Upper lobe of left lung (tissue), 6 donors: ENCODE measurements around the gene CBFA2T3. TPM values are rescaled to one million over a fixed set of nuclear protein-coding genes. Genes with fewer than 3 reads are reported as not detected.
A peak's percentile ranks its signal among the peaks of the same experiment; 100 is the strongest.
"Not testable (repeated sequence)": the region's sequence is repeated elsewhere in the genome, so short reads cannot be mapped to it uniquely, and the experiment has no call there.

Source experiments
- ATAC-seq, 2 donors: fragments of 200-7000 bp; cut with Tn5 transposase; one replicate each; pipeline ENCODE4 v1.9.1; 2022; ENCODE audit warnings: mild to moderate bottlenecking in 2 of 2, moderate library complexity in 2 of 2; ENCODE audit not compliant: low FRiP score in 2 of 2
- DNase-seq, 2 donors: peaks; one replicate each; pipeline ENCODE4 v3.0.0-alpha.2; 2019 to 2020
- H3K27ac ChIP-seq, 4 donors: fragments of 200-600 bp; sonication (generic); one replicate each; pipeline ENCODE4 v1.5.1; 2016 to 2019
- H3K27me3 ChIP-seq, 4 donors: fragments of 200-600 bp; sonication (generic); one replicate each; pipeline ENCODE4 v1.5.1; 2017 to 2019
- H3K36me3 ChIP-seq, 4 donors: fragments of 200-600 bp; sonication (generic); one replicate each; pipeline ENCODE4 v1.5.1; 2016 to 2019
- H3K4me1 ChIP-seq, 4 donors: fragments of 200-600 bp; sonication (generic); one replicate each; pipeline ENCODE4 v1.5.1; 2018 to 2019
- H3K4me3 ChIP-seq, 4 donors: fragments of 200-600 bp; sonication (generic); one replicate each; pipeline ENCODE4 v1.5.1; 2017 to 2019; ENCODE audit warnings: mild to moderate bottlenecking in 2 of 4, moderate library complexity in 1 of 4
- H3K9me3 ChIP-seq, 4 donors: fragments of 200-600 bp; sonication (generic); one replicate each; pipeline ENCODE4 v1.5.1; 2018 to 2019
- EP300 ChIP-seq, 4 donors: sonication (generic); formaldehyde crosslinking; IDR thresholded peaks; one replicate each; pipeline ENCODE4 v1.5.1; 2017; ENCODE audit warnings: antibody characterized with exemption in 4 of 4, control low read depth in 2 of 4
- POLR2A ChIP-seq, 4 donors: fragments of 450-650 bp; IDR thresholded peaks; one replicate each; pipeline ENCODE4 v1.5.1; 2016 to 2017; ENCODE audit warnings: antibody characterized with exemption in 4 of 4, mild to moderate bottlenecking in 2 of 4
- POLR2AphosphoS5 ChIP-seq, 2 donors: sonication (generic); formaldehyde crosslinking; IDR thresholded peaks; one replicate each; pipeline ENCODE4 v1.5.1; 2017; ENCODE audit warnings: antibody characterized with exemption in 2 of 2
- WGBS, 2 donors: methylation state at CpG; one replicate each; pipeline ENCODE4 v1.1.5; 2017 to 2018; 5-methylcytosine and 5-hydroxymethylcytosine counted together
- total RNA-seq, 6 donors: library from RNA; depleted of rRNA in 4 of 6; stranded (reverse); fragments of >200 nt in 4 of 6; gene quantifications; one replicate each; pipeline versions ENCODE4 v1.1.0 to v1.2.1, GENCODE V29; 2016 to 2021
- TF ChIP-seq, protein P1 (sequence below), 6 experiments: fragments of 450-650 bp in 4 of 6; fragments of 200-600 bp in 2 of 6; sonication (generic) in 2 of 6; IDR thresholded peaks; one replicate each; pipeline ENCODE4 v1.5.1; 2016 to 2019; ENCODE audit warnings: antibody characterized with exemption in 6 of 6
- donor health status: DM: no; HTN: no; CAD: no; lungs with moderate emphysema.
- donor health status: DM: no; HTN: yes; CAD: no; lungs with severe emphysema.

Gene CBFA2T3
- total RNA-seq, 6 donors from 2014 or later, result 2.7 to 33.5 (median 15.2) TPM

GRCh38 chr16:89020068-89020924 is 43.3 kb upstream of the CBFA2T3 start:
- DNase-seq, result peak in 1 of 2 donors; percentile 47
- H3K4me3 ChIP-seq, result no peak overlapping the region
- peaks cover 0 to under 1% (median 0%) of the 10 kb centered on the region in 4 donors for H3K9me3 ChIP-seq
- no peak overlapping the region for H3K27ac ChIP-seq
- H3K27me3 ChIP-seq, result no peaks in the 10 kb centered on the region
- no peaks in the 10 kb centered on the region for H3K36me3 ChIP-seq
- H3K4me1 ChIP-seq, result no peaks in the 10 kb centered on the region
- 75 to 76% methylated on average over 6 to 20 of the region's 21 CpGs for WGBS, 2 donors
- TF ChIP-seq, protein P1, sequence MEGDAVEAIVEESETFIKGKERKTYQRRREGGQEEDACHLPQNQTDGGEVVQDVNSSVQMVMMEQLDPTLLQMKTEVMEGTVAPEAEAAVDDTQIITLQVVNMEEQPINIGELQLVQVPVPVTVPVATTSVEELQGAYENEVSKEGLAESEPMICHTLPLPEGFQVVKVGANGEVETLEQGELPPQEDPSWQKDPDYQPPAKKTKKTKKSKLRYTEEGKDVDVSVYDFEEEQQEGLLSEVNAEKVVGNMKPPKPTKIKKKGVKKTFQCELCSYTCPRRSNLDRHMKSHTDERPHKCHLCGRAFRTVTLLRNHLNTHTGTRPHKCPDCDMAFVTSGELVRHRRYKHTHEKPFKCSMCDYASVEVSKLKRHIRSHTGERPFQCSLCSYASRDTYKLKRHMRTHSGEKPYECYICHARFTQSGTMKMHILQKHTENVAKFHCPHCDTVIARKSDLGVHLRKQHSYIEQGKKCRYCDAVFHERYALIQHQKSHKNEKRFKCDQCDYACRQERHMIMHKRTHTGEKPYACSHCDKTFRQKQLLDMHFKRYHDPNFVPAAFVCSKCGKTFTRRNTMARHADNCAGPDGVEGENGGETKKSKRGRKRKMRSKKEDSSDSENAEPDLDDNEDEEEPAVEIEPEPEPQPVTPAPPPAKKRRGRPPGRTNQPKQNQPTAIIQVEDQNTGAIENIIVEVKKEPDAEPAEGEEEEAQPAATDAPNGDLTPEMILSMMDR (IDR thresholded peaks at IDR 0.05), result no peak
- ATAC-seq, result no peak

GRCh38 chr16:89019511-89019910 is 42.5 kb upstream of the CBFA2T3 start:
- peak in 1 of 2 donors; percentile 63 for DNase-seq
- H3K4me3 ChIP-seq, result no peak overlapping the region
- H3K9me3 ChIP-seq, result no peaks in the 10 kb centered on the region
- no peak overlapping the region for H3K27ac ChIP-seq
- no peak for TF ChIP-seq POLR2AphosphoS5 (IDR thresholded peaks at IDR 0.05)
- TF ChIP-seq, protein P1 (IDR thresholded peaks at IDR 0.05), result no peak
- TF ChIP-seq EP300 (IDR thresholded peaks at IDR 0.05), result no peak
- TF ChIP-seq POLR2A (IDR thresholded peaks at IDR 0.05), result no peak
- H3K27me3 ChIP-seq, result no peaks in the 10 kb centered on the region
- WGBS, 2 donors, result 87 to 88% methylated on average over 15 of the region's 16 CpGs
- no peak for ATAC-seq
- H3K4me1 ChIP-seq, result no peaks in the 10 kb centered on the region
- no peaks in the 10 kb centered on the region for H3K36me3 ChIP-seq

DNA sequence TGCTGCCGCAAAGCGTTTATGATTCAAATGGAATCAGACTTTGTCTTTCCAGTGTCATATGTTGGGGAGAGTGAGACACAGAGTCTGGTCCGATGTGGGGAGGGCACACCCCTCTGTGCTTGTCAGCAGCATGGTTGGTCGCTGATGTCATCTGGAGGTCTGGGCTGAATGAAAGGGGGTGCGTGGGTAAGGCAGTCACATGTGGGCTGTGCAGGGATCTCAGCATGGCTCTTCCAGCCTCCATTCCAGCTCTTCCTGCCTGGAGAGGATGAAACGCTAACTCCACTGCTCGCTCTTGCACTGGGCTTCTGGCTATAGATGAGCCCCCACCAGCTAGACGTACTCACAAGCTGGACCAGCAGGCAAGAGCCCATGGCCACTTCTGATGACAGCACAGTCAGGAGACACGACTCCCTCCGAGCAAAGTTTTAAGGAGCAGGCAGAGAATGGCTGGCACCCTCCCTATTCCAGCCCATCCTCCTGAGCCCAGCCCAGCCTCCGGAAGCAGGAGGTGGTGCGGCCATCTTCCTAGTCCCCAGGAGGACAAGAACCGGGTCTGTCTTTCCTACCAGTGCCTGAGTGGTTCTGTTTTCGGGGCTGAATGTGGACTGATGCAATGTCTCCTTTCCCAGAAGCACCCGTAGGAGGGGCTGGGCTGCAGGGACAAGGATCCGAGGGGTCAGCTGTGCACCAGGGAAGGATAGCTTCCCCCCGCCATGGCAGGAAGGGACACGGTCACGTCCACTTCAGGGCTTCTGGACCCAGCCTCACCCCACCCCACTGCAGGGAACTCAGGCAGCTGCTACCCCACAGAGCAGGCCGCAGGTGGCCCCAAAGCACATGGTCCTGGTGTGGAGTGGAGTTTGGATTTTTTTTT is 41.5 kb upstream of the CBFA2T3 start:
- H3K27ac ChIP-seq, result no peak overlapping the region
- ATAC-seq (no peak), DNase-seq (no peak)
- no peaks in the 10 kb centered on the region for H3K9me3 ChIP-seq
- 72 to 74% methylated on average over 14 to 20 of the region's 20 CpGs for WGBS, 2 donors
- no peaks in the 10 kb centered on the region for H3K4me1 ChIP-seq
- no peaks in the 10 kb centered on the region for H3K36me3 ChIP-seq
- H3K27me3 ChIP-seq, result no peaks in the 10 kb centered on the region
- H3K4me3 ChIP-seq, result no peak overlapping the region
- TF ChIP-seq POLR2A (IDR thresholded peaks at IDR 0.05) (no peak), POLR2AphosphoS5 (IDR thresholded peaks at IDR 0.05) (no peak), EP300 (IDR thresholded peaks at IDR 0.05) (no peak)
- TF ChIP-seq, protein P1 (IDR thresholded peaks at IDR 0.05), result no peak

DNA sequence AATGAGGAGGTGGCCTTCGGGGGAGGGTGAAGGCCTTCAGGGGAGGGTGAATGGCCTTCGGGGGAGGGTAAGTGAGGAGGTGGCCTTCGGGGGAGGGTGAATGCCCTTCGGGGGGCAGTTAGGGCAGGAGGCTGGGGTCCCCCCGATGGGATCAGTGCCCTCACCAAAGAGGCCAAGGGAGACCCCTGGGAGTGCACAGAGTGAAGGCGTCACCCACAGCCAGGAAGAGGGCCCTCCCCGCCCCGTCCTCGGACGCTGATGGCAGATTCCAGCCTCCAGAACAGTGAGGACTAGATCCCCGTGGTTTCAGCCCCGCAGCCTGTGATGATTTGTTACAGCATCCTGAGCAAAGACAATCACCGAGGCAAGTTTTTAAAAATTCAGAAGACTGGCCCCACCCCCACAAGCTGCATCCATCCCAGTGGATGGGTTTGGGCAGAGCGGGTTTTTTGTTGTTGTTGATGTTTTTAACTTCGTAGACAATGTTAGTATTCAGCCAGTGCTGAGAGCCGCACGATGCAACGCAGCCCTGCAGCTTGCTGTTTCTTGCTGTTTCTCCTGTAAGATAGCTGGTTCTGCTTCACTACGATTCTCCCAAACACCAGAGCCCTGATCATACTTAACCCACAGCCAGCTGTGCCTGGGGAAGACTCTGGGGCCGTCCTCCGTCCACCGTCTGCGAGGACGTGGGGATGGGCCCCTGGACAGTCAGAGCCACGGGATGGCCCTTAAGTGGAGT is 40.7 kb upstream of the CBFA2T3 start:
- ATAC-seq, result no peak
- Histone ChIP-seq H3K4me3 (no peak overlapping the region), H3K4me1 (no peaks in the 10 kb centered on the region), H3K27ac (no peak overlapping the region), H3K27me3 (no peaks in the 10 kb centered on the region), H3K36me3 (no peaks in the 10 kb centered on the region), H3K9me3 (no peaks in the 10 kb centered on the region)
- WGBS, 2 donors, result 78 to 86% methylated on average over 19 to 25 of the region's 25 CpGs
- no peak for DNase-seq
- no peak for TF ChIP-seq POLR2AphosphoS5 (IDR thresholded peaks at IDR 0.05)

DNA sequence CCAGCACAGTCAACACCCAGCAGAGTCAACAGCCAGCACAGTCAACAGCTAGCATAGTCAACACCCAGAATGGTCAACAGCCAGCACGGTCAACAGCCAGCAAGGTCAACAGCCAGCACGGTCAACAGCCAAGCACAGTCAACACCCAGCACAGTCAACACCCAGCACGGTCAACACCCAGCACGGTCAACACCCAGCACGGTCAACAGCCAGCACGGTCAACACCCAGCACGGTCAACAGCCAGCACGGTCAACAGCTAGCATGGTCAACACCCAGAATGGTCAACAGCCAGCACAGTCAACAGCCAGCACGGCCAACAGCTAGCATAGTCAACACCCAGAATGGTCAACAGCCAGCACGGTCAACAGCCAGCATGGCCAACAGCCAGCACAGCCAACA is 39.6 kb upstream of the CBFA2T3 start:
- DNase-seq, H3K4me1 ChIP-seq, ATAC-seq, H3K4me3 ChIP-seq, H3K27me3 ChIP-seq, H3K36me3 ChIP-seq, H3K27ac ChIP-seq, H3K9me3 ChIP-seq: not testable (repeated sequence)
- 76 to 85% methylated on average over 9 to 10 of the region's 10 CpGs for WGBS, 2 donors
